NCI-H128 (cell line): ENCODE data around the gene GPR171.
A peak's percentile ranks its signal among the peaks of the same experiment; 100 is the strongest.
"Not testable (repeated sequence)": the region's sequence is repeated elsewhere in the genome, so short reads cannot be mapped to it uniquely, and the experiment has no call there.

ENCODE experiments used
- DNase-seq: peaks from one replicate; lab custom pipeline; 2025; ENCODE audit not compliant: unreplicated experiment; lab: John Stamatoyannopoulos, UW

The GPR171 gene

GRCh38 chr3:151182349-151183079 is 20.5 kb downstream of the GPR171 start:
- DNase-seq, result no peak

GRCh38 chr3:151178208-151178845 is 24.7 kb downstream of the GPR171 start:
- no peak for DNase-seq

GRCh38 chr3:151175952-151176351 is 27.1 kb downstream of the GPR171 start:
- no peak for DNase-seq

GRCh38 chr3:151174351-151174750 is 28.7 kb downstream of the GPR171 start:
- no peak for DNase-seq

- no peak for DNase-seq
Measured at GRCh38 chr3:151171145-151171757, 31.8 kb downstream of the GPR171 start.

GRCh38 chr3:151169948-151170679 is 32.9 kb downstream of the GPR171 start:
- not testable (repeated sequence) for DNase-seq

GRCh38 chr3:151169262-151169947 is 33.6 kb downstream of the GPR171 start:
- DNase-seq, result no peak

GRCh38 chr3:151168269-151169094 is 34.5 kb downstream of the GPR171 start:
- DNase-seq, result peak; percentile 35

- no peak for DNase-seq
Measured at GRCh38 chr3:151166161-151166560, 36.9 kb downstream of the GPR171 start.

GRCh38 chr3:151165226-151165625 is 37.8 kb downstream of the GPR171 start:
- DNase-seq, result no peak

- DNase-seq, result no peak
Measured at GRCh38 chr3:151159806-151160205, 43.2 kb downstream of the GPR171 start.

GRCh38 chr3:151156618-151157216 is 46.3 kb downstream of the GPR171 start:
- DNase-seq, result no peak

GRCh38 chr3:151155409-151156128 is 47.4 kb downstream of the GPR171 start:
- DNase-seq, result no peak

- DNase-seq, result no peak
Measured at GRCh38 chr3:151154566-151154965, 48.5 kb downstream of the GPR171 start.

GRCh38 chr3:151152455-151153079 is 50.4 kb downstream of the GPR171 start:
- no peak for DNase-seq
